ENCODE results near the gene PACRG.

GRCh38 chr6:162727322-162728182, at the start of gene PACRG, which contains the start of gene PRKN:
- peak; percentile 90 for TF ChIP-seq POLR2A (IDR thresholded peaks at IDR 0.05; ENCODE audit: low read length)
- TF ChIP-seq REST (IDR thresholded peaks at IDR 0.05): no peak
- no peak for TF ChIP-seq TFCP2L1 (CRISPR knock-in tag; IDR thresholded peaks at IDR 0.05)
- TF ChIP-seq MAX (IDR thresholded peaks at IDR 0.05): 0 out of 2 replicates have a peak, but pooled peaks have one; percentile 57
- no peak for TF ChIP-seq BHLHE40 (IDR thresholded peaks at IDR 0.05; ENCODE audit: low read depth, low read length)
- no peak for TF ChIP-seq CTCF (IDR thresholded peaks at IDR 0.05)
